Measurements from ENCODE around the gene HMX1.

The HMX1 gene

GRCh38 chr4:8871417-8872401, at the start of gene HMX1:
HMX1 (minus strand) TSS chr4:8871839; CDS start chr4:8871614, 225 bp downstream.
- DNase-seq: no peak

DNA sequence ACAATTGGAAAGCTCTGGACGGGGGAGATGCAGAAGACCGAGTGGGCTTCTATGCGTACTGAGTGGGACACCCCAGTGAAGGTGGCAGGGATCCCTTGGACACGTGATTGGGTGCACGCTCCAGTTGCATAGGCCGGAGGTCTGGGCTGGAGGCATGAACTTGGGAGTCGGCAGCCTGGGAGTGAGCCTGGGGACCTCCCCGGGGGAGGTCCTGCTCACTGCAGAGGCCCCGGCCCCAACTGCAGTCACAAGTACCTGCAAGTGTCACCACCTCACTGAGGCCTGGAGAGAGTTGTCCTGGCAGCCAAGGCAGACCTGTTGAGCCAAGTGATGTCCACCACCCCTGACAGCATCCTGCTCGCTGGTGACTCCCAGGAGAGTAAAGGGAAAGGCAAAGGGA, 49.3 kb upstream of the HMX1 start:
- no peak for DNase-seq

DNA sequence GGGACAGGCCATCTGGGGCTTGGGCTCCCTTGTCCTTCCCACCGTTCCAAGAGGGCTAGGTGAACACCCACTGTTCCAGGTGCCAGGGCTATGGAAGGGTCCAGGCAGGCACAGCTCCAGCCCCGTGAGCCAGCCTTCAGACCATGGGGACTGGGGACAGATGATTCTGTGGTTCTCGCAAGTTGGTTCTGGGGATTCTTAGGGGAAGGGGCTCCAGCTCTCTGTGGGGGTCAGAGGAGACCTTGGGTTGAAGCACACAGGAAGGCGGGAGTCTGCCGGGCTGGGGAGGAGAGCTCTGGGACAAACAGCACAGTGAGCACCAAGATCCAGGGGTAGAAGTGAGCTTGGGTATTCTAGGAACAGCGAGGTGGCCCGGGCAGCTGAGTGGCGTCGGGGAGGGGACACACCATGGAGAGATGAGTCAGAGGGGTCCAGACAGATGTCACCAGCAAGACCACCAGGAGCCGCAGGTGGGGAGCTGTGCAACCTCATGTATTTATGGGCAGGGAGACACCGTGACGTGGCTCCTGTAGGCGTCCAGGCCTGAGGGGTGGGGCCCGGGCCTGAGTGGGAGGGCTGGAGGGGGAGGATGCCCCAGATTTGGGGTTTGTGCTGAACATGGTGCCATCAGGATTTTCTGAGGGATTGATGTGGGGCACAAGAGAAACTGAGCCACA, 48.8 kb upstream of the HMX1 start:
- DNase-seq: no peak

DNA sequence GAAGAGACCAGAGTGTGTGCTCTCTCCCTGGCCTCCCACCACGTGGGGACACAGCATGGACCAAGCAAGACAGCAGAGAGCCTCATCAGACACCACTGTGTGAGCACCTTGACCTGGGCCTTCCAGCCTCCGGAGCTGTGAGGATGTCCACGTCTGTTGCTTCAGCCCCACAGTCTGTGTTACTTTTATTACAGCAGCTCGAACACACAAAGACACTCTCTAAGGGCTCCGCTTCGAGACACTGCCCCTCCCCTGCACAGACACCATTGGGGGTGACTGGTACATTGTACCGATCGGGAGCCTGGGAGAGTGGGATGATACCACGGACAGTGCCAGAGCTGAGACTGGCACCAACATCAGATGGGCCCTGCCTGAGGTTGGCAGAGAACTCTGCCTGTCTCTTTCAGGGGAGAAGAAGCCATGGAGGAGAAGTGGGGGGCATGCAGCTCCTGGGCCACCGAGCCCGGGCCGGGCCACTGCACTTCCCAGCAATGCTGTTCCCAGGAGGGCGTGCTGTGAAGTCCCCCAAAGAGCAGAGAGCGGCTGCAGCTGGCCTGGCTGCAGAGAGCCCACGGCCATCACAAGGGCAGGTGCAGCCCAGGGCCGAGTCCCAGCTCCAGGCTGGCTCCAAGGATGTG, 48.1 kb upstream of the HMX1 start:
- DNase-seq: no peak

- peak; percentile 37 for DNase-seq
Measured at GRCh38 chr4:8917868-8918783, 46.5 kb upstream of the HMX1 start.

DNA sequence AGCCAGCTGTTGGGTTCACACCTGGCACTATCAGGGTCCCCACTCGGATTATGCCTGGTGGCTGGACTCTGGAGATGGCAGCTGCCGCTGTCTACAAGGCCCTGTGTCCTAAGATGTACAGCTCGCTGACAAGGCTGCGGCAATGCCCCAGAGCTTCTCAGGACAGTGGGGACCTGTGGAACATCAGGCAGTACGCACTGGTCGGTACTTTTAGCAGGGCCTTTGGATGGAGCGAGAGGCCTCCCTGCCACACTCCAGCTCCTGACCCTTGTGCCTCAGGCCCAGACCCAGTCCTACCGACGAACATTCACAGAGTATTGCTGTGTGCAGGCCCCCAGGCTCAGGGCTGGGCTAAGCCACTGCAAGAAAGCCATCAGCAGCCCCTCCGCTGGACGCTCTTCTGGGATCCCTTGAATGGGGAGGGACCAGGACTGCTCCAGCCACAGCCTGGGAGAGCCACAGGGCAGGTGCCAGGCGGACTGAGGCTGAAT, 45.7 kb upstream of the HMX1 start:
- DNase-seq: no peak

DNA sequence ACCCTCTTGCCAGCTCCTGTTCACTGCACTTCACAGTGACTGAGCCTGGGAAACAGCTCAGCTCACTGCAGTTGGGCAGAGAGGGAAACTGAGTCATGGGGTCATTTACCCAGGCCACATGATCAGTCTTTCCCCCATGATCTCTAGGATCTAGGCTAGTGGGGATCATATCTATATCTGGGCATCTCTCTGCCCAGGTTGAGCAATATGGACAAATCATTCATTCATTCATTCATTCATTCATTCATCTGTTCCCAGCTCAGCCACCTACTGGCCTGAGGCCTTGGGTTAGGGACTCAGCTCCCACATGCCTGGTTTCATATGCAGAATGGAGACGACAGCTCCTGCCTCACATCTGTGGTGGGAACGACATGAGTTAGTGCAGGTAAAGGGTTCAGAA, 45.3 kb upstream of the HMX1 start:
- DNase-seq: no peak

DNA sequence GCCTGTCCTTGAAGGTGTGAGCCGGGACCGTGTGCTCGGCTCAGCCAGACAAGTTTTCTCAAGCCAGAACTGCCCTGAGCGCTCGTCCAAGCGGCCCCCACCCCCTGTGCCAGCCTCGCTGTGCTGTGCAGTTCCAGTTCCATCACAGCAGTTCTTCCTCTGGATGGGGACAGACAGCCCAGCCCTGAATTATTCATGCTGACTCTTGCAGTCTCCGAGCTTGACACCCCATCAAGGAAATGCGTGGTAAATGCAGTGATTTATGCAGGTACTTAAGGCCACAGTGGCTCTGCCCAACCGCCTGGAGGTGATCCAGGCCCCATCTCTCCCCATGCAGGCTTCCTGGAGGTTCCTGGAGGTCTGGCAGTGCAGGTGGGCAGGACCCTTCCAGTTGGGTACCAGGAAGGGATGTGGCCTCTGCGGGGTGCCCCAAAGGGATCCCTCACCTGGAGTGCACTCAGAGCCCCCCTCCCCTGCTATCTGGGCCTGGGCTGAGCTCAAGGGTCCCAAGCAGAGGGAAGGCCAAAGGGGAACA, 44.8 kb upstream of the HMX1 start:
- DNase-seq: no peak

- no peak for DNase-seq
Measured at GRCh38 chr4:8915201-8916200, 43.9 kb upstream of the HMX1 start.

GRCh38 chr4:8914461-8915171, 43.0 kb upstream of the HMX1 start:
- DNase-seq: no peak

- no peak for DNase-seq
Measured at GRCh38 chr4:8913858-8914460, 42.3 kb upstream of the HMX1 start.

DNA sequence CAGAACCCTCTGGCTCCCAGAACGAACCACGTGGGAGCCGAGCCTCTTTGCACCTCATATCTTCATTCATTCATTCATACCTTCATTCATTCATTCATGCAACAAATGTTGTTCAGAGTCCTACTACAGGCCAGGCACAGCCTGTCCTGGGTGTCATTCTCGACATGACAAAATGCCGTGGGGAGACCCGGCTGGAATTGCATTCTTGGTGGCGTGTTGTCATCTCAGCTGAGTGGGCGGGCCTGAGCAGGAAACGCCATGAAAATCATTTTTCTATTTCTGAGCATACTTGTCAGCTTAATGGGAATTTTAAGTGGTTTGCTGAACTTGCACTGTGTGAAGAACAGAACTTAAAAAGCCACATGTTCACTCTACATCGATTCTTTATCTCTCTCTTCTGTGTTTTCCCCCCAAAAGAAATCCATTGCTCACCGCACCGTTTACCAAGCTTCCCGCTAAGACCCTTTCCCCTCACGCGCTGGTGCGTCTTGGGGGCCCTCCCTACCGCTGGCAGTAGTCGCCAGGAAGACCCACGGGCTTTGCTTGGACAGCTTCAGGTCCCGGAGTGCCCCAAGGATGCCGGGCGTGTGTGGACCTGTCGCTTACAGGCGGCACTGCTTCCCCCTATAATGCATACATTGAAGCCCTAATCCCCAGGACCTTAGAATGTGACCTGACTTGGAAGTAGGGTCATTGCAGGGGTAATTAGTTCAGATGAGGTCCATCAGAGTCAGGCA, 41.6 kb upstream of the HMX1 start:
- no peak for DNase-seq

- no peak for DNase-seq
Measured at GRCh38 chr4:8912506-8912905, 40.9 kb upstream of the HMX1 start.

DNA sequence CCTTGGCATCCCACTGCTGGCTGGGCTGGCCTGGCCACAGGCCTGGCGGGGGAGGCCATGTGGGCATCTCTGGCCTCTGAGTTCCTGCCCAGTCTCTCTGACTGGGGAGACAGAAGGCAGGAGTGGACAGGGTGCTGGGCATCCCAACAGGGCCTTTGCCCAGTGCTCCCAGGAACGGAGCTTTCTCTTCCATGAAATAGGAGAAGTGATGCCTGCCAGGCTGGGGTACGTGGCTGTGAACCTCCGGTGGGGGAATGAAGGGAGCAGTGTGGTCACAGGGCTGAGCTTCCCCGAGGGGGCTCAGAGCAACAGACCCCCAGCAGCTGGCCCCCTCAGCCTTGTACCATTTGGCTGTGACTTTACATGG, 40.4 kb upstream of the HMX1 start:
- DNase-seq: no peak

DNA sequence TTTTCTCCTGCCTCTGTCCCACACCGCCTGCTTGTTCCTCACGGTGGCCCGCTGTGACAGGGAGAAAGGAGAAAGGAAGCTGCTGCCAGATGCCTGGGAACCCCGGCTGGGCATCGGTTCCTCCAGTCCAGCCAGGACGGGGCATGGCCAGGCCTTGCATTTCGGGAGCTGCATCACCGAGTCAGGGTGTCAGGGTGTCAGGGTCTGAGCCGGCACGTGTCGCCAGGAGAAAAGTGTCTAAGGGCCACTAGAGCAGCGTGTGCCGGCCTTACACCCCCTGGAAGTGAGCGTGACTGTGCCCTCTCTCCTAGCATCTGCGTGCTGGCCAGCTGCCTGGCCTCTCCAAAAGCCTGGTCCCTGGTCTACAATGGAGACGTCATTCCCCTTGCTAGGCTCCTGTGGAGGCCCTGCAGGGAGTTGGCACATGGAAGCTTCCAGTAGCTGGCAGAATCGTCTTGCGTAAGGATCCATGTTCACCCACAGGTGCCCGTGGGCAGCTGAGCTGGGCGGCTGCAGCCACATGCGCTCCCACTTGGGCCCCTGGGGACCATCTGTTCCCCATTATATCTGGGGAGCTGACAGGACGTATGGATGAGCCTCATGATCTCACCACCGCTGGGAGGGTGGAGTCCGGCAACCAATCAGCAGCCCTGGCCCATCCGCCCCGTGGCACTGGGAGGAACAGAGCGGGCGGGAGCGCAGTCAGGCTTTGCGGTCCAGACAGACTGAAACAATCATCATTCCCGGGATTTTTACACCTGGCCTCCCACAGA, 39.9 kb upstream of the HMX1 start:
- DNase-seq: no peak

DNA sequence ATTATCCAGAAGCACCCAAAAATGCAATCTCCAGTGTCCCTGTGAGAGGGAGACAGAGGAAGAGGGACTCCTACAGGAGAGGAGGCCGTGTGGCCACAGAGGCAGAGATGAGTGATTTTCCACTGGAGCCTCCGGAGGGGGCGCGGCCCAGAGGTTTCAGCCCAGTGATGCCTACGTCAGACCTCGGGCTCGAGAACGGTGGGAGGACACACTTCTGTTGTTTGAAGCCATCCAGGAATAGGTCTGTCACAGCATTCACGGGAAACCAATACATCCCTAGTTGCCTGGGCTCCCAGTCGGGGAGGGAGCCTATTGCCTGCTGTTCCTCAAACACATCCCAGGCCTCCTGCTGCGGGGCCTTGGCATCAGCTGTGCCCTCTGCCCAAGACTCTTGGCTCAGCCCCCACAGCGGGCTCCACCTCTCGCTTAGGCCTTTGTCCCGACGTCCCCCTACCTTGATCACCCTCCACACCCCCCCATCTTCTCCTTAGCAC, 39.2 kb upstream of the HMX1 start:
- no peak for DNase-seq

DNA sequence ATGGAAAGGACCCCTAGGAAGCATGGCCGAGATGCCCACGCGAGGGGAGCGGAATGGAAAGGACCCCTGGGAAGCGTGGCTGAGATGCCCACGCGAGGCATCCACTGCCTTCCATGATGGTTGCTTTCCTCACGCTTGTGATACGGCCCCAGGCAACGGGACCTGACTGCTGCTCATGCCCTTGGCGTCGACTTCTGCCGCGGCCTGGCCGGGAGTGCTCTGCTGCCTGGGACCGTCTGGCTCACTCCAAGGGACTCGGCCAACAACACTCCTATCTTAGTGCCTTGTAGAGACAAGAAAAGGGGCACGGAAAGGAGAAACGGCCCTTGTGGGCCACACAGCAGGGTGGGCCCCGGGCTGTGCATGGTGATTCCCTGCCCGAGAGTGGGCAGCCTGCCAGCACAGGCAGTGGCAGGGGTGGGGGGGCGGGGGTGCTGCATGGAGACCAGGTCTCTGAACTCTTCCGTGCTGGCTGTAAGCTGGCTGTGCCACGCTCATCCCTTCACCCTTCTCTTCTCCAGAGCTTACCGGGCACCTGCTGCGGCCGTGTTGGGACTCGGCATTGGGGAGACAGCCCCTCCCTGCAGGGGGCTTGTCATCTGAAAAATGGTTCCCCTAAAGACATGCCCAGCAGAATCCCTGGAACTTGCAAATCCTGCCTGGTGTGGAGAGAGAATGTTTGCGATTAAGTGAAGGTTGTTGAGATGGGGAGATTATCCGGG, 38.6 kb upstream of the HMX1 start:
- no peak for DNase-seq

All from inflammatory macrophage treated with lipopolysaccharide for 4 hours (primary cell).